CD4-positive, alpha-beta memory T cell (primary cell): ENCODE results near the gene SLC35F3. TPM values are rescaled to one million over a fixed set of nuclear protein-coding genes. Genes with fewer than 3 reads are reported as not detected.

Experiments used
- CTCF ChIA-PET: fragments of 350-600 bp; sonication (Branson Sonifier 250); formaldehyde crosslinking; loops from one replicate; lab custom pipeline; 2021; ENCODE audit warnings: inconsistent platforms; ENCODE audit not compliant: partially characterized antibody; lab: Charles Lee
- POLR2A ChIA-PET: fragments of 350-600 bp; sonication (Branson Sonifier 250); formaldehyde crosslinking; loops from one replicate; lab custom pipeline; 2021; ENCODE audit not compliant: partially characterized antibody; lab: Charles Lee
- DNase-seq, 5 donors: peaks; one replicate each; pipeline versions ENCODE4 v3.0.0 to v3.0.0-alpha.2; 2020 to 2022; ENCODE audit warnings: mixed read lengths in 1 of 5
- H3K27ac ChIP-seq: one replicate; pipeline ENCODE4 v1.7.0; 2013; ENCODE audit warnings: low read depth, low read length
- H3K27me3 ChIP-seq: 2 replicates; pipeline ENCODE4 v1.7.0; 2013; ENCODE audit warnings: mild to moderate bottlenecking, low read length, moderate library complexity; ENCODE audit not compliant: insufficient read depth
- H3K36me3 ChIP-seq: 2 replicates; pipeline ENCODE4 v1.7.0; 2013; ENCODE audit warnings: mild to moderate bottlenecking, low read length, moderate library complexity; ENCODE audit not compliant: insufficient read depth
- H3K4me1 ChIP-seq: 2 replicates; pipeline ENCODE4 v1.7.0; 2013; ENCODE audit warnings: mild to moderate bottlenecking, low read length, moderate library complexity; ENCODE audit not compliant: insufficient read depth
- H3K4me3 ChIP-seq, 2 donors: one replicate each; pipeline ENCODE4 v1.7.0; 2013; ENCODE audit warnings: low read length in 2 of 2, mild to moderate bottlenecking in 1 of 2
- H3K9me3 ChIP-seq, 2 donors: one replicate each; pipeline ENCODE4 v1.7.0; 2013; ENCODE audit warnings: low read length in 2 of 2, control low read depth in 1 of 2; ENCODE audit not compliant: control insufficient read depth in 1 of 2
- H3K27ac Mint-ChIP-seq, 7 donors: one replicate each; pipeline ENCODE4 v1.8.0; 2020 to 2021; ENCODE audit warnings: mixed read lengths in 7 of 7, mild to moderate bottlenecking in 6 of 7, inconsistent platforms in 3 of 7, moderate library complexity in 3 of 7
- H3K27me3 Mint-ChIP-seq, 2 donors: one replicate each; pipeline ENCODE4 v1.8.0; 2020 to 2021; ENCODE audit warnings: mixed read lengths in 2 of 2
- H3K36me3 Mint-ChIP-seq, 2 donors: one replicate each; pipeline ENCODE4 v1.8.0; 2020 to 2021; ENCODE audit warnings: mixed read lengths in 2 of 2, inconsistent platforms in 1 of 2, mild to moderate bottlenecking in 1 of 2
- H3K4me1 Mint-ChIP-seq, 4 donors: one replicate each; pipeline ENCODE4 v1.8.0; 2020 to 2021; ENCODE audit warnings: mixed read lengths in 4 of 4, mild to moderate bottlenecking in 1 of 4
- H3K4me3 Mint-ChIP-seq, 8 donors: one replicate each; pipeline ENCODE4 v1.8.0; 2020 to 2021; ENCODE audit warnings: mixed read lengths in 8 of 8, mild to moderate bottlenecking in 7 of 8, moderate library complexity in 6 of 8, inconsistent platforms in 3 of 8
- H3K9me3 Mint-ChIP-seq, 8 donors: one replicate each; pipeline ENCODE4 v1.8.0; 2020 to 2021; ENCODE audit warnings: mixed read lengths in 8 of 8, mild to moderate bottlenecking in 5 of 8, inconsistent platforms in 3 of 8, moderate library complexity in 1 of 8
- intact Hi-C: fragments of 100-400 bp; cut with micrococcal nuclease; formaldehyde crosslinking; loops from one replicate; pipeline ENCODE4 v1.15.1; 2023
- polyA plus RNA-seq, 2 donors: library from polyadenylated mRNA; unstranded; fragments of 300-500 nt; fragmentation: Illumina TruSeq; gene quantifications; one replicate each; pipeline ENCODE4 v1.2.3, GENCODE V29; 2021
- total RNA-seq, 2 experiments: library from RNA; stranded (reverse); gene quantifications; one replicate each; pipeline ENCODE4 v1.2.3, GENCODE V29; 2021

The SLC35F3 gene
- total and polyA plus RNA-seq, 4 experiments from 2014 or later = 0.12 to 0.84 TPM; not detected in 2

- Mint-ChIP-seq H3K4me3 (peak overlapping the region in 7 of 8 donors; percentile 61 to 85 (median 83)), H3K27me3 (peaks cover 13 to 37% of the 10 kb centered on the region in 2 donors), H3K4me1 (peaks cover 0 to 21% (median 19%) of the 10 kb centered on the region in 4 donors), H3K36me3 (no peaks in the 10 kb centered on the region), H3K9me3 (peaks cover 0 to 2% (median 0%) of the 10 kb centered on the region in 8 donors), H3K27ac (peak overlapping the region in 1 of 7 donors; percentile 36)
- peaks cover 4% of the 10 kb centered on the region for H3K27me3 ChIP-seq
- ChIA-PET POLR2A (no interaction called here), CTCF (interaction anchor here (0.6 to 1.6 kb wide), 7 partner anchors 9 to 104 kb away, joined by 3 to 4 read pairs (median 3); no protein-coding TSS in a partner anchor)
- H3K27ac ChIP-seq = no peak overlapping the region
- peak in 3 of 5 donors; percentile 31 to 49 (median 33) for DNase-seq
- H3K9me3 ChIP-seq = no peaks in the 10 kb centered on the region
- no peaks in the 10 kb centered on the region for H3K36me3 ChIP-seq
- no peak overlapping the region for H3K4me3 ChIP-seq
- intact Hi-C loops = no loop called here
- peaks cover 18% of the 10 kb centered on the region for H3K4me1 ChIP-seq
Measured at GRCh38 chr1:234212764-234213657, 308.5 kb downstream of the SLC35F3 start.

GRCh38 chr1:234213658-234214128 is 309.2 kb downstream of the SLC35F3 start:
- Mint-ChIP-seq H3K4me3 (peak overlapping the region; percentile 57 to 85 (median 82)), H3K9me3 (peaks cover 0 to 2% (median 0%) of the 10 kb centered on the region in 8 donors), H3K4me1 (peaks cover 0 to 21% (median 19%) of the 10 kb centered on the region in 4 donors), H3K27ac (peak overlapping the region in 2 of 7 donors; percentile 7 to 48), H3K36me3 (no peaks in the 10 kb centered on the region), H3K27me3 (peaks cover 11 to 41% of the 10 kb centered on the region in 2 donors)
- Histone ChIP-seq H3K36me3 (no peaks in the 10 kb centered on the region), H3K27me3 (peaks cover 4% of the 10 kb centered on the region), H3K9me3 (no peaks in the 10 kb centered on the region), H3K27ac (no peak overlapping the region), H3K4me1 (peaks cover 18% of the 10 kb centered on the region), H3K4me3 (peak overlapping the region in 1 of 2 donors; percentile 48)
- ChIA-PET CTCF (interaction anchor here (0.6 to 1.6 kb wide), 4 partner anchors 12 to 105 kb away, joined by 3 to 4 read pairs (median 3); no protein-coding TSS in a partner anchor), POLR2A (no interaction called here)
- DNase-seq = no peak
- intact Hi-C loops = no loop called here

DNA sequence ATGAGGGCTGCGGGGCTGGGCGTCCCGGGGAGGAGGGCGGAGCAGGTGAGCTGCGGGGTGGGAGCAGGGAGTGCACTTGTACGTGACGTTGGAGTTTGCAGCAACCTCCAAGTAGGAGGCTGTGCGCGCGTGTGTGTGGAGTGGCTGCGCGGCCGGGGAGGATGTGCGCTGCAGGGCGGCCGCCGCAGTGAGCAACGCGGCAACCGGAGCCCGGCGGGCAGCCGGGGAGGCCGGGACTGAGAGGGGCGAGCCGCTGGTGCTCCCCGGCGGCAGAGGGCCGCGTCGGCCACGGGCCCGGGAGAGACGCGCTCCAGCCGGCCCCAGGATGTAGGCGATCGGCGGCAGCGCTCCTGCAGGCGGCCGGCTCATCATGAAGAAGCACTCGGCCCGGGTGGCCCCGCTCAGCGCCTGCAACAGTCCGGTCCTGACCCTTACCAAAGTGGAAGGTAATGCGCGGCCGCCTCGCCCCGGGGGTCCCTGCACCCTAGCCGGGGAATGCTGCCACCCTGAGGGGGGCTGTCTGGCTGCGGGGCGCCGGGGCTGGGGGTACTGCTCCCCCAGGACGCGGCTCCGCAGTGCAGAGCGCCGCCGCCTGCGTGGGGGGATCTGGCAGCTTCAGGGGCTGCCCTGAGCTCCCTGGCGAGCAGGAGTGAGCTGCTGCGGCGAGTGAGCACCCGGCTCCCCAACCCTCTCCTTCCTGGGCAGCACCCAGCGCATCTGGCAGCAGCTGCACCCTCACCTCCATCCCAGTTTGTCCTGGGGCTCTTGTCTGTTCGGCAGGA is 309.8 kb downstream of the SLC35F3 start:
- Histone ChIP-seq H3K27ac (no peak overlapping the region), H3K27me3 (peaks cover 4% of the 10 kb centered on the region), H3K4me1 (peaks cover 18% of the 10 kb centered on the region), H3K9me3 (no peaks in the 10 kb centered on the region), H3K4me3 (peak overlapping the region in 1 of 2 donors; percentile 48), H3K36me3 (no peaks in the 10 kb centered on the region)
- intact Hi-C loops = no loop called here
- DNase-seq = peak in 3 of 5 donors; percentile 25 to 33 (median 28)
- CTCF ChIA-PET = interaction anchor here (1.2 kb wide), 1 partner anchor 95 kb away, joined by 3 read pairs; no protein-coding TSS in a partner anchor
- peaks cover 0 to 21% (median 19%) of the 10 kb centered on the region in 4 donors for H3K4me1 Mint-ChIP-seq
- H3K27me3 Mint-ChIP-seq = peaks cover 11 to 41% of the 10 kb centered on the region in 2 donors
- no peaks in the 10 kb centered on the region for H3K36me3 Mint-ChIP-seq
- POLR2A ChIA-PET = no interaction called here
- H3K27ac Mint-ChIP-seq = peak overlapping the region in 1 of 7 donors; percentile 48
- peak overlapping the region; percentile 57 to 85 (median 82) for H3K4me3 Mint-ChIP-seq
- peaks cover 0 to 2% (median 0%) of the 10 kb centered on the region in 8 donors for H3K9me3 Mint-ChIP-seq

- Histone ChIP-seq H3K27ac (no peak overlapping the region), H3K4me1 (peaks cover 18% of the 10 kb centered on the region), H3K9me3 (no peaks in the 10 kb centered on the region), H3K27me3 (peaks cover 4% of the 10 kb centered on the region), H3K36me3 (no peaks in the 10 kb centered on the region), H3K4me3 (peak overlapping the region in 1 of 2 donors; percentile 25)
- peaks cover 0 to 21% (median 19%) of the 10 kb centered on the region in 4 donors for H3K4me1 Mint-ChIP-seq
- no peak for DNase-seq
- ChIA-PET CTCF (no interaction called here), POLR2A (no interaction called here)
- peaks cover 0 to 2% (median 0%) of the 10 kb centered on the region in 8 donors for H3K9me3 Mint-ChIP-seq
- H3K36me3 Mint-ChIP-seq = no peaks in the 10 kb centered on the region
- H3K27me3 Mint-ChIP-seq = peaks cover 7 to 38% of the 10 kb centered on the region in 2 donors
- H3K4me3 Mint-ChIP-seq = peak overlapping the region in 4 of 8 donors; percentile 51 to 74 (median 72)
- H3K27ac Mint-ChIP-seq = no peak overlapping the region
- intact Hi-C loops = no loop called here
Measured at GRCh38 chr1:234214911-234215892, 310.7 kb downstream of the SLC35F3 start.

GRCh38 chr1:234216116-234216703 is 311.7 kb downstream of the SLC35F3 start:
- DNase-seq = no peak
- Mint-ChIP-seq H3K36me3 (no peaks in the 10 kb centered on the region), H3K4me1 (peaks cover 0 to 21% (median 19%) of the 10 kb centered on the region in 4 donors), H3K9me3 (peaks cover 0 to 2% (median 0%) of the 10 kb centered on the region in 8 donors), H3K27ac (no peak overlapping the region), H3K4me3 (peak overlapping the region in 4 of 8 donors; percentile 9 to 71 (median 41)), H3K27me3 (peaks cover 7 to 34% of the 10 kb centered on the region in 2 donors)
- intact Hi-C loops = no loop called here
- Histone ChIP-seq H3K4me3 (no peak overlapping the region), H3K27ac (no peak overlapping the region), H3K4me1 (peaks cover 18% of the 10 kb centered on the region), H3K9me3 (no peaks in the 10 kb centered on the region), H3K27me3 (peaks cover 4% of the 10 kb centered on the region), H3K36me3 (no peaks in the 10 kb centered on the region)
- ChIA-PET POLR2A (no interaction called here), CTCF (no interaction called here)

DNA sequence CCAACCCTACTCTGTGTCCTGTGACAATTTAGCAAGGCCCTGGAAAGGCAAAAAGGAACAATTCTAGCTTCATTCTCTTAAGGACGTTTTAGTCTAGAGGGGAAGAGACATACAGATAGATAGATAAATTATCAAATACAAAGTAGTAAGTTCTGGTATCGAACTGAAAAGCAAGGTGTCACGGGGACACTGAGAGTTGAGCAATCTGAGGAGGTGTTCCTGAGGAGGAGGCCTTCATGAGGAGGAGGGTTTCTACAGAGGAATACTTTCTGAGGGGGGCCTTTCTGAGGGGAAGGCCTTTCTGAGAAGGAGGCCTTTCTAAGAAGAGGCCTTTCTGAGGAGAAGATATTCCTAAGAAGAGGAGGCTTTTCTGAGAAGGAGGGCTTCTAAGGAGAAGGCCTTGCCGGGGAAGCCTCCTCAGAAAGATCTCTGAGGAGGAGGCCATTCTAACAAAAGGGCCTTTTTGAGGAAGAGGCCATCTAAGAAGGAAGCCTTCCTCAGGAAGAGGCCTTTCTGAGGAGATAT is 312.9 kb downstream of the SLC35F3 start:
- no peak for DNase-seq
- Histone ChIP-seq H3K36me3 (no peaks in the 10 kb centered on the region), H3K9me3 (no peaks in the 10 kb centered on the region), H3K4me1 (peaks cover 18% of the 10 kb centered on the region), H3K4me3 (no peak overlapping the region), H3K27ac (no peak overlapping the region), H3K27me3 (peaks cover 4% of the 10 kb centered on the region)
- ChIA-PET CTCF (no interaction called here), POLR2A (no interaction called here)
- Mint-ChIP-seq H3K27me3 (peaks cover 6 to 32% of the 10 kb centered on the region in 2 donors), H3K36me3 (no peaks in the 10 kb centered on the region), H3K4me3 (no peak overlapping the region), H3K9me3 (no peaks in the 10 kb centered on the region), H3K27ac (no peak overlapping the region), H3K4me1 (peaks cover 0 to 21% (median 19%) of the 10 kb centered on the region in 4 donors)
- intact Hi-C loops = no loop called here
